Mucosa of rectum (tissue), 2 donors: ENCODE results near the gene SEBOX.

ENCODE experiments used
- H3K27ac ChIP-seq, 2 donors: one replicate each; pipeline ENCODE4 v1.7.0; 2013; ENCODE audit warnings: inconsistent platforms in 2 of 2, low read depth in 2 of 2, low read length in 2 of 2
- H3K27me3 ChIP-seq, 2 donors: one replicate each; pipeline ENCODE4 v1.7.0; 2013; ENCODE audit warnings: low read length in 2 of 2; ENCODE audit not compliant: control insufficient read depth in 2 of 2, insufficient read depth in 2 of 2
- H3K36me3 ChIP-seq, 2 donors: one replicate each; pipeline ENCODE4 v1.7.0; 2013; ENCODE audit warnings: low read length in 2 of 2; ENCODE audit not compliant: control insufficient read depth in 2 of 2, insufficient read depth in 2 of 2
- H3K4me1 ChIP-seq, 2 donors: one replicate each; pipeline ENCODE4 v1.7.0; 2013; ENCODE audit warnings: low read length in 2 of 2, mild to moderate bottlenecking in 1 of 2; ENCODE audit not compliant: control insufficient read depth in 2 of 2, insufficient read depth in 2 of 2
- H3K4me3 ChIP-seq, 2 donors: one replicate each; pipeline ENCODE4 v1.7.0; 2013; ENCODE audit warnings: low read length in 2 of 2
- H3K9ac ChIP-seq, 2 donors: one replicate each; pipeline ENCODE4 v1.7.0; 2013; ENCODE audit warnings: low read length in 2 of 2, low read depth in 1 of 2, mild to moderate bottlenecking in 1 of 2
- H3K9me3 ChIP-seq, 2 donors: one replicate each; pipeline ENCODE4 v1.7.0; 2013; ENCODE audit warnings: low read length in 2 of 2; ENCODE audit not compliant: control insufficient read depth in 2 of 2
- donor health status: healthy.
- donor health status: Normal muscosa, but diverticular disease.

The SEBOX gene

DNA sequence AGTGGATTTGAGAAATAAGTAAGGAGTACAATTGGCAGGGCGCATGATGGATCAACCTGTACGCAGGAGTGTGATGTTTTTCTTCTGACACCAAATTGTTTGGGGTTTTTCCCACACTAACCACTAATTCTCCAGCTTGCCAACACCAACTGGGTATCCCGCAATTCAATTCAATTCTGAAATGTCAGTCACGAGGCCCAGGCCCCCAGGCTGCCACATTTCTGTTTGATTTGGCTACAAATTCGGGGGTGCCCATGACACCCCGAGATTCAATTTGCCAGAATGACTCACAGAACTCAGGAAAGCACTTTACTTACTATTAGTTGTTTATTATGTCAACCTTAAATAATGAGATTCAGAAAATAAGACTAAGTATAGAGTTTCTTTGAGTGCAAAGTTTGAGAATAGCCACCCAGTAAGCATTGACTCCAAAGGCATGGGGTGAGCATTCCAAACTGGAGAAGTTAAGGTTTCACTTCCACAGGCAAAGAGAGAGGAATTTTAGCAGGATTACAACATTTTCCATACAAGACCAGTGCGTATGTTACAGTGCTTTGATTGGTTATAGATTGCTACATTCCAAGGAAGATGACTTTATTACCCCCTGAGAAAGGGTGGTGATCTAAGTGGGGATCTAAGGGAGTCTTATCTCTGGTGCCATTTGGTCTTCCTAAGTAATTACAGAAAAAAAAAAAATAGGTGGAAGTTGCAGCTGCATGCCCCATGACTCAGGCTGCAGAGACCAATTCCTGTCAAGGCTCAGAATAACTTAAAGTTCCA lies 29.5 kb upstream of the SEBOX start:
- Histone ChIP-seq H3K9me3 (no peaks in the 10 kb centered on the region), H3K27me3 (no peaks in the 10 kb centered on the region), H3K4me3 (no peak overlapping the region), H3K4me1 (no peaks in the 10 kb centered on the region), H3K9ac (no peak overlapping the region), H3K27ac (no peak overlapping the region), H3K36me3 (peaks cover 33 to 45% of the 10 kb centered on the region in 2 donors)

DNA sequence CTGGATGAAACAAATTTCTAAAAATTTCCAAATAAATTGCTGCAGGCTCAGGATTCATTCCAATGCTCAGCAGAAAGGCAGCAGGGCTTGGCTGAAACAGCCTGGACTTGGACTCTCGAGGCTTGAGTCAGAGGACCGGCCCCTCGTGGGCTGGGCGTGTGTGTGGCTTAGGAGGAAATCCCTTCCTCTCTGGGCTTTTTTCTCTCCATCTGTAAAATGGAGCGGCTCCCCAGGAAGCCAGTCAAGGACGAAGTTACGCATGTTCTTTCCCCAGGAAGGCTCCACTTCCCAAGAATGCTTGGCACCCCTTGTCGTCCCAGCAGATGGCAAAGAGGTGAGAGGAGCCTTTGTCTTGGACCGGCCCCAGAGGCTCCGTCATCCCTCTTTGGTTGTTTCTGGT lies 27.5 kb upstream of the SEBOX start:
- Histone ChIP-seq H3K27me3 (no peaks in the 10 kb centered on the region), H3K27ac (no peak overlapping the region), H3K4me1 (no peaks in the 10 kb centered on the region), H3K36me3 (peaks cover 33 to 34% of the 10 kb centered on the region in 2 donors), H3K4me3 (no peak overlapping the region), H3K9me3 (no peaks in the 10 kb centered on the region), H3K9ac (no peak overlapping the region)

DNA sequence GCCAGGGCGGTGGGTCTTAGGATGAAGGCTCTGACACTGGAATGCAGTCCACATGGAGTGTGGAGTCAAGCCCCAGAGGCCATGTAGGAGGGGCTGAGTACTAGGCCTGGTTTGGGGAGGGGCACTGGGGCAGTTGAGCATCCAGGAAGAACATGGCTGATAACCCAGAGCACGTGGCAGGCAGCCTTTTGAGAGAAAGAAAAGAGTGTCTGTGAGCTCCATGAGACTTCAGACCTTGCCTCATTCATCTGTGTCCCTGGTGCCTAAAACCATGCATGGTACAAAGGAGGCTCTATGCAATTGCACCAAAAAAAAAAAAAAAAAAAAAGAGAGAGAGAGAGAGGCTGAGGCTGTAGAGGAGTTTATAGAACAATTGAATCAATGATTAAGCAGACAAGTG lies 26.4 kb upstream of the SEBOX start:
- no peaks in the 10 kb centered on the region for H3K9me3 ChIP-seq
- no peaks in the 10 kb centered on the region for H3K4me1 ChIP-seq
- H3K4me3 ChIP-seq, result no peak overlapping the region
- H3K27ac ChIP-seq, result no peak overlapping the region
- H3K27me3 ChIP-seq, result no peaks in the 10 kb centered on the region
- H3K36me3 ChIP-seq, result peaks cover 29 to 30% of the 10 kb centered on the region in 2 donors
- H3K9ac ChIP-seq, result no peak overlapping the region

DNA sequence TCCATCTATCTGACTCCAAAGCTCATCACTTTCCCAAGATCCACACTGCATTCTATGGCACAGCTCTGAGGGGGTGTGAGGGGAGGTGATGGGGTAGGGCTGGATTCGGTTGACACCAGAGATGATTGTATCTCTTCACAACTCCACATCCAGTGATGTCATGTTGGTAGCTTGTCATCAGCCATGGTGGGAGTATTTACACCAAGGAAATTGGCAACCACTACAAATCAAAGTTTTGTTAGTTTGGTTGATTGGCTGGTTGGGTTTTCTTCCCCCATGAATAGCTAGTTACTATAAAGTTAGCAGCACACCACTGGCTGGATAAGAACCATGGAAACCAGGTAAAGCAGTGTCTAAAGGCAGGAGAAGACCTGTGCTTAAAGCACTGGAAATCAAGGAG lies 26.0 kb upstream of the SEBOX start:
- Histone ChIP-seq H3K27me3 (no peaks in the 10 kb centered on the region), H3K36me3 (peaks cover 28 to 29% of the 10 kb centered on the region in 2 donors), H3K9me3 (no peaks in the 10 kb centered on the region), H3K4me1 (no peaks in the 10 kb centered on the region), H3K4me3 (no peak overlapping the region), H3K27ac (no peak overlapping the region), H3K9ac (no peak overlapping the region)

DNA sequence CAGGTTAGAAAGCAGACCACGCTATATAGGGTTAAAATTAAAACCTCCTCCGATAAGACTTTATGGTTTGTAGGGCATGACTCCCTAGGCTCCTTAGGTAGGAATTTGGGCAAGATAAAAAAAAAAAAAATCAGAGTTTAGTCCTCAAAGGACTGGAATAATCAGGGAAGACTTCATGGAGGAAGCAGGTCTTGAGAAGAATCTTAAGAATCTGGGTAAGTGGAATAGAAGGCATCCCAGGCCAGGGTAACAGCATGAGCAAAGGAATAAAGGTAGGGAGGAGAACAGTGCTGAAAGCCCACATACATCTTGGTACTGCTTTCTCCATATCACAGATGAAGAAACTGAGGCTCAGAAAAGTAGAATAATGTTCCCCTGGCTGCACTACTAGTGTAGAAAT lies 25.6 kb upstream of the SEBOX start:
- H3K36me3 ChIP-seq, result peaks cover 25 to 29% of the 10 kb centered on the region in 2 donors

DNA sequence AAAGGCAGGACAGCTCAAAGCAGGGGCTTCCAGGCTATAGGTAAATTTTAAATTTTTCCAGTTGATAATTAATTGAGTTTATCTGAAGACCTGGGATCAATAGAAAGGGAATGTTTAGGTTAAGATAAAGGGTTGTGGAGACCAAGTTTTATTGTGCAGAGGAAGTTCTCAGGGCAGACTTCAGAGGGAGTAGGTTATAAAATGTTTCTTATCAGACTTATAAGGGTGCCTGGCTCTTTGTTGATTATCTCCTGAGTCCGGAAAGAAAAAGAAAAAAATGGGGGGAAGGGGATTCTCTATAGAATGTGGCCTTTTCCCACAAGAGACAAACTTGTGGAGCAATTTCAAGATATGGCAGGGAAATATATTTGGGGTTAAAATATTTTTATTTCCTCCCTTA lies 25.1 kb upstream of the SEBOX start:
- Histone ChIP-seq H3K4me1 (peaks cover 0 to 5% of the 10 kb centered on the region in 2 donors), H3K27me3 (no peaks in the 10 kb centered on the region), H3K36me3 (peaks cover 21 to 28% of the 10 kb centered on the region in 2 donors), H3K4me3 (no peak overlapping the region), H3K9me3 (no peaks in the 10 kb centered on the region), H3K27ac (no peak overlapping the region), H3K9ac (no peak overlapping the region)

More for the DNA sequence above, 25.6 kb upstream of the SEBOX start:
- no peaks in the 10 kb centered on the region for H3K9me3 ChIP-seq
- no peaks in the 10 kb centered on the region for H3K27me3 ChIP-seq
- H3K4me3 ChIP-seq, result no peak overlapping the region
- H3K4me1 ChIP-seq, result peaks cover 0 to under 1% of the 10 kb centered on the region in 2 donors
- no peak overlapping the region for H3K9ac ChIP-seq
- H3K27ac ChIP-seq, result no peak overlapping the region

DNA sequence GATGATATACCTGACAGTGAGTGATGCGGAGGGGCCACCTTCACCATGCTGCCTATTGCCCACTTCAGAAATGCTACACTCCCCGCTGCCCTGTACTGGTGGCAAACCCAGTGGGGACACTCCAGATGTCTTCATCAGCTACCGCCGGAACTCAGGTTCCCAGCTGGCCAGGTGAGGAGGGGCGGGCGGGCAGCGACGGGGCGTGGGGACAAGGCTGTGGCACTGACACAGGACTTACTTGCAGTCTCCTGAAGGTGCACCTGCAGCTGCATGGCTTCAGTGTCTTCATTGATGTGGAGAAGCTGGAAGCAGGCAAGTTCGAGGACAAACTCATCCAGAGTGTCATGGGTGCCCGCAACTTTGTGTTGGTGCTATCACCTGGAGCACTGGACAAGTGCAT lies 23.1 kb upstream of the SEBOX start:
- Histone ChIP-seq H3K4me1 (peaks cover 0 to 11% of the 10 kb centered on the region in 2 donors), H3K4me3 (no peak overlapping the region), H3K36me3 (peaks cover 18 to 20% of the 10 kb centered on the region in 2 donors), H3K27me3 (no peaks in the 10 kb centered on the region), H3K9me3 (no peaks in the 10 kb centered on the region), H3K27ac (no peak overlapping the region), H3K9ac (no peak overlapping the region)

DNA sequence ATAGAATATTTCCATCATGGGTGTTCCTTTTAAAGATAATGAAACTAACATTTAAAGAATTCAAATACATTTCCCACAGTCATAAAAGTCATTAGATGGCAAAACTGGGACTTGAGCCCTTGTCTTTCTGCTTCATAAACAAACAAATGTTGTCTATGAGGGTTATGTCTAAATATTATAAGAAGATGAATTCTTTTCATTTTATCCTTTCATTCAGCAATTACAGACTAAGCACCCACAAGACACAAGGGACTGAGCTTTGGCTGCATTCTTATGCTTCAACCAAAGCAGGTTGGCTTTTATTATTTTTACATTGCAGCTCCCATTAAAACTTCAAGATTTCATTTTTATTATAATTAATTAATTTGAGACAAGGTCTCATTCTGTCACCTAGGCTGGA lies 21.4 kb upstream of the SEBOX start:
- Histone ChIP-seq H3K27me3 (no peaks in the 10 kb centered on the region), H3K4me1 (peaks cover 0 to 11% of the 10 kb centered on the region in 2 donors), H3K9me3 (no peaks in the 10 kb centered on the region), H3K9ac (no peak overlapping the region), H3K4me3 (no peak overlapping the region), H3K36me3 (peaks cover 11 to 14% of the 10 kb centered on the region in 2 donors), H3K27ac (no peak overlapping the region)

DNA sequence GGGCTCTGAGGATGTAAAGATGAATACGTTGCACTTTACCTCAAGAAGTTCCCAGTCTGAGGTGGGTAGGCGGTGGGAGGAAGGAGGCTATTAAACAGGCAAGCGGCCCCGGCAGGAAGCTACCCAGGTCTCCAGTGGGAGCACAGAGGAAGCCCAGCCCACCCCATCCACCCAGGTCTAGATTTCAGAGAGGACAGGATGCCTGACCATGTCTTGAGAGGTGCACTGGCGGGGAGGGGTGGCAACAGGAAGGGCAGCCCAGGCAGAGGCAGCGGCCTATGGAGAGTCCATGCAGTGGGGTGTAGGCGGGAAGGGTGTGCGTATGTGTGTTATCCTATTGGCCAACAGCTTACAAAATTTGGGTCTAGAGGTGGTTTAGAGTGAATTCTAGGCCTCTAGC lies 20.4 kb upstream of the SEBOX start:
- H3K4me3 ChIP-seq, result peak overlapping the region; percentile 86 to 87
- H3K9ac ChIP-seq, result peak overlapping the region in 1 of 2 donors; percentile 40
- peaks cover 0 to 11% of the 10 kb centered on the region in 2 donors for H3K4me1 ChIP-seq
- H3K27ac ChIP-seq, result peak overlapping the region; percentile 9 to 86
- no peaks in the 10 kb centered on the region for H3K9me3 ChIP-seq
- no peaks in the 10 kb centered on the region for H3K27me3 ChIP-seq
- peaks cover 6 to 11% of the 10 kb centered on the region in 2 donors for H3K36me3 ChIP-seq

DNA sequence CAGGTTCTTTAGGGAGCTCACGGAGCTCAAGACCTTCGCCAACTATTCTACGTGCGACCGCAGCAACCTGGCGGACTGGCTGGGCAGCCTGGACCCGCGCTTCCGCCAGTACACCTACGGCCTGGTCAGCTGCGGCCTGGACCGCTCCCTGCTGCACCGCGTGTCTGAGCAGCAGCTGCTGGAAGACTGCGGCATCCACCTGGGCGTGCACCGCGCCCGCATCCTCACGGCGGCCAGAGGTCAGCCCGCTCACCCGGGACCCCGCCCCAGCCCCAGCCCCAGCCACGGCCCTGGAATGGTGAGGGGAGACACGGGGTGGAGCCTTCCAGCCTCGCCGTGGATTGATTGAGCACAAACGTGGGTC lies 20.0 kb upstream of the SEBOX start:
- Histone ChIP-seq H3K9me3 (no peaks in the 10 kb centered on the region), H3K9ac (peak overlapping the region; percentile 81 to 84), H3K36me3 (peaks cover 6 to 10% of the 10 kb centered on the region in 2 donors), H3K27ac (peak overlapping the region; percentile 86 to 89), H3K4me3 (peak overlapping the region; percentile 86 to 87), H3K4me1 (peaks cover 0 to 11% of the 10 kb centered on the region in 2 donors), H3K27me3 (no peaks in the 10 kb centered on the region)
